H1 (cell line): ENCODE results near the gene PCNX1. TPM values are rescaled to one million over a fixed set of nuclear protein-coding genes. Genes with fewer than 3 reads are reported as not detected.

Experiments used
- HDAC6 ChIP-seq: IDR thresholded peaks from one replicate; pipeline ENCODE4 v1.7.1; 2012; ENCODE audit warnings: low read depth, mild to moderate bottlenecking, inconsistent platforms, low read length, moderate library complexity
- RAD21 ChIP-seq, 2 experiments: IDR thresholded peaks in 1 of 2; conservative IDR thresholded peaks in 1 of 2; 2 replicates each; pipeline ENCODE4 v1.6.1; 2011; ENCODE audit warnings: low read depth in 2 of 2, low read length in 2 of 2, improper control_type of control experiment in 1 of 2, inconsistent platforms in 1 of 2, mild to moderate bottlenecking in 1 of 2, moderate library complexity in 1 of 2
- YY1 ChIP-seq: IDR thresholded peaks from 2 replicates; pipeline ENCODE4 v1.6.1; 2011; ENCODE audit warnings: low read depth, mild to moderate bottlenecking, low read length
- polyA plus RNA-seq, 7 experiments: library from polyadenylated mRNA; depleted of rRNA in 3 of 7; stranded (reverse) in 5 of 7; unstranded in 2 of 7; fragments of >200 nt in 5 of 7; fragments of 200-250 nt in 2 of 7; gene quantifications; 1 replicate in 5 of 7; 2 replicates in 1 of 7; 4 replicates in 1 of 7; pipeline versions ENCODE4 v1.2.1 to v1.2.3, GENCODE V29; 2011 to 2013; ENCODE audit warnings: missing spikeins in 2 of 7, mixed read lengths in 2 of 7
- total RNA-seq: library from RNA; stranded (reverse); fragmentation: NEBNext Ultra II Directional; extraction: Animal tissue kit (Norgen Biotek cat#: 25700); gene quantifications from 2 replicates; pipeline ENCODE4 v1.2.1, GENCODE V29; 2021
- TF ChIP-seq, protein P1 (sequence below): IDR thresholded peaks from 2 replicates; pipeline ENCODE4 v1.6.1; 2012; ENCODE audit warnings: low read length, inconsistent platforms
- TF ChIP-seq, protein P2 (sequence below): IDR thresholded peaks from 2 replicates; pipeline ENCODE4 v1.6.1; 2011; ENCODE audit warnings: low read depth, mild to moderate bottlenecking, low read length; ENCODE audit not compliant: insufficient read depth

PCNX1 gene
- total and polyA plus RNA-seq, 2 of the 8 experiments (the other 6 are each of a cell fraction or from before 2014, with no cell fraction given), result 37.7 to 53.2 TPM

DNA sequence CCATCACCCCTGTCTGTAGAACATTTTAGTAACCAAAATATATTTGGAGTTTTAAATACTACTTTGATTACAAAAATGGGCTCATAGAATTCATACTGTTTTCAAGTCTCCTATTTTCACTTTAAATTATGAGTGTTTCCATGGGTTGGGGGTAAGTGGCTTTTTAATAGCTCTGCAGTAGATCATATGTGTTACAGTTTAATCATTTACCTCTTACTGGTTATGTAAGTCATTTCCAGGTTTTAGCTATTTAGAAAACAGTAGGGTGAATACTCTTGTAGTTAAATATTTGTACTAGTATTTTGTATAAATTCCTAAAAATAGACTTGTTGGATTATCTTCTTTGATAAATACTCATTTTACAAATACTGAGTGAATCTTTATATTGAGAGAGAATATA, 8.2 kb downstream of the PCNX1 start (continued):
- TF ChIP-seq, protein P1, sequence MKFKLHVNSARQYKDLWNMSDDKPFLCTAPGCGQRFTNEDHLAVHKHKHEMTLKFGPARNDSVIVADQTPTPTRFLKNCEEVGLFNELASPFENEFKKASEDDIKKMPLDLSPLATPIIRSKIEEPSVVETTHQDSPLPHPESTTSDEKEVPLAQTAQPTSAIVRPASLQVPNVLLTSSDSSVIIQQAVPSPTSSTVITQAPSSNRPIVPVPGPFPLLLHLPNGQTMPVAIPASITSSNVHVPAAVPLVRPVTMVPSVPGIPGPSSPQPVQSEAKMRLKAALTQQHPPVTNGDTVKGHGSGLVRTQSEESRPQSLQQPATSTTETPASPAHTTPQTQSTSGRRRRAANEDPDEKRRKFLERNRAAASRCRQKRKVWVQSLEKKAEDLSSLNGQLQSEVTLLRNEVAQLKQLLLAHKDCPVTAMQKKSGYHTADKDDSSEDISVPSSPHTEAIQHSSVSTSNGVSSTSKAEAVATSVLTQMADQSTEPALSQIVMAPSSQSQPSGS, result no peak
- TF ChIP-seq, protein P2, sequence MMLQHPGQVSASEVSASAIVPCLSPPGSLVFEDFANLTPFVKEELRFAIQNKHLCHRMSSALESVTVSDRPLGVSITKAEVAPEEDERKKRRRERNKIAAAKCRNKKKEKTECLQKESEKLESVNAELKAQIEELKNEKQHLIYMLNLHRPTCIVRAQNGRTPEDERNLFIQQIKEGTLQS, result no peak
- no peak for TF ChIP-seq HDAC6
- no peak for TF ChIP-seq YY1
- no peak for TF ChIP-seq RAD21 (IDR thresholded peaks at IDR 0.05 in 1 of 2, conservative IDR thresholded peaks at IDR 0.05 in 1 of 2; ENCODE audit: low read depth in 2 of 2, low read length in 2 of 2)
